AG09319 (cell line): ENCODE measurements around the gene SCN3B.
"Not testable (repeated sequence)": the region's sequence is repeated elsewhere in the genome, so short reads cannot be mapped to it uniquely, and the experiment has no call there.

Experiments used
- DNase-seq: peaks from one replicate; pipeline ENCODE4 v3.0.0-alpha.2; 2010; ENCODE audit warnings: low read depth; ENCODE audit errors: extremely low read depth
- TF ChIP-seq, protein P1 (sequence below): IDR thresholded peaks from 2 replicates; pipeline ENCODE4 v1.5.1; 2011; ENCODE audit warnings: low read depth, mild to moderate bottlenecking, inconsistent platforms, low read length, moderate library complexity

SCN3B gene

GRCh38 chr11:123678246-123678645, 23.8 kb upstream of the SCN3B start:
- TF ChIP-seq, protein P1, sequence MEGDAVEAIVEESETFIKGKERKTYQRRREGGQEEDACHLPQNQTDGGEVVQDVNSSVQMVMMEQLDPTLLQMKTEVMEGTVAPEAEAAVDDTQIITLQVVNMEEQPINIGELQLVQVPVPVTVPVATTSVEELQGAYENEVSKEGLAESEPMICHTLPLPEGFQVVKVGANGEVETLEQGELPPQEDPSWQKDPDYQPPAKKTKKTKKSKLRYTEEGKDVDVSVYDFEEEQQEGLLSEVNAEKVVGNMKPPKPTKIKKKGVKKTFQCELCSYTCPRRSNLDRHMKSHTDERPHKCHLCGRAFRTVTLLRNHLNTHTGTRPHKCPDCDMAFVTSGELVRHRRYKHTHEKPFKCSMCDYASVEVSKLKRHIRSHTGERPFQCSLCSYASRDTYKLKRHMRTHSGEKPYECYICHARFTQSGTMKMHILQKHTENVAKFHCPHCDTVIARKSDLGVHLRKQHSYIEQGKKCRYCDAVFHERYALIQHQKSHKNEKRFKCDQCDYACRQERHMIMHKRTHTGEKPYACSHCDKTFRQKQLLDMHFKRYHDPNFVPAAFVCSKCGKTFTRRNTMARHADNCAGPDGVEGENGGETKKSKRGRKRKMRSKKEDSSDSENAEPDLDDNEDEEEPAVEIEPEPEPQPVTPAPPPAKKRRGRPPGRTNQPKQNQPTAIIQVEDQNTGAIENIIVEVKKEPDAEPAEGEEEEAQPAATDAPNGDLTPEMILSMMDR = no peak
- DNase-seq = no peak

DNA sequence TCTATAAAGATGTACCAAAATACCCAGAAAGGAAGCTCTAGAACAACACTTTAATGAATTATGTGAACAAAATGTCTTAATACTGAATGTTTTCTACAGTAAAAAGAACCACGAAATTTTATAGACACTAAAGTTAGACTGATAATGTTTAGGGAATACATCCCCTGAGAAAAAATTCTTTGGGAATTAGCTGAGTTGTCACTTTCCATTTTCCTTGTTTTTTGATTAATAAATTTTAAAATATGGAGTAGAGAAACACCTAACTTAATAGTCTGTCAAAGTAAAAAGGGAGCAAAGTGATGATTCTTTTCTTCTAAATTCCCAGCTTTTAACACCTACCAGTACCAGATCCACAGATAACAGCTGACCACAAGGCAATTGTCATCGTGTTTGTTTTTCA, 23.1 kb upstream of the SCN3B start:
- TF ChIP-seq, protein P1 = no peak
- no peak for DNase-seq

DNA sequence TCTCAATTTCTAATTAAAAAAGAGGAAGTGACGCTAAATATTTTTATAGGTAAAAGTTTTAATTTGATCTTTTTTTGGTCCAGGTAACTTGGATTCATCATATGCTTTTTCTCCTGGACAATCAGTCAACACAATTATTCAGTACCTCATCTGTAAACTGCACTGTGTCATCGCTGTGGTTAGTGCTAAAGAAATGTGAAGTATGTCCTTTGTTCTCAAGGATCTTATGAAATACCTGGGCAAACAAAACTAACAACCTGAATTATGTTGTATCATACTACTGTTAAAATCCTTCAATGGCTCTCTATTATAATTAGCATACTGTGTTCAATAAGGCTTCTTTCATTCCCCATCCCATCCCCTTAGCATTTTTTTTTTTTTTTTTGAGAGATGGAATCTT, 19.9 kb upstream of the SCN3B start:
- TF ChIP-seq, protein P1 = no peak
- DNase-seq = no peak

DNA sequence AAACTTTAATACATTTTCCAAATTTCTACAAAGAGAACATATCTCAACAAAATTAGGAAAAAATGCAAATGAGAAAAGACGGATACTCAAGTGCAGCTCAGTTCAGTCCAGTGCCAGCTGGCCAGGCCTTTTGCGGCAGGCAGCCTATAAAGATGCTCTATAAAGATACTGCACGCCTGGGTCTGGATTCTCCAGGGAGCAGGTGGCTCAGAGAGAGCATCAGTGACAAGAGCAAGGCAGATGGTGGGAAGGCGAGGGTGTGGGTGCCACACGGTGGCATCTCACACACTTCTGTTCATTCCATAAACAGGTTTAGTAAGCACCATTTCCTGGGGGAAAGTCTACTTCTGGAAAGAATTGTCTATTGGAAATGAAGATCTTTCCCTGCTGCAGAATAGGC, 18.1 kb upstream of the SCN3B start:
- no peak for DNase-seq
- TF ChIP-seq, protein P1 = no peak

DNA sequence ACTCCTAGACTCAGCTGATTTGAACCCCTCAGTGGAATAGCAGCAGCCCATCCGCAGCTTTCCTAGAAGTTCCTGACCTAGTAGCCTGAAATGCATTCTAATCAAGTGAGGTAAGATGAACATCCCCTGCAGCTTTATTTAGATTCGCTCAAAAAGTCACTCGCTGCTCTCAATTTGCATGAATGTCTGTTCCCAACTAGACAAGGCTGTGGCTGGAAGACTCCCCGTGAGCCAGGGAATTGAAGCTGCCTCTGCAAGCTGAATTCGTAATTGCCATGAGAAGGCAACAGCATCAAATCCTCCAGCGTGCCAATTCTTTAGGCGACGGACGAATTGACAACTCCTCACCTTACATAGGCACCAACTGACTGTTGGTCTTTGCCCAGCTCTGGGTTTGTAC, 17.1 kb upstream of the SCN3B start:
- DNase-seq = no peak
- TF ChIP-seq, protein P1 = no peak

DNA sequence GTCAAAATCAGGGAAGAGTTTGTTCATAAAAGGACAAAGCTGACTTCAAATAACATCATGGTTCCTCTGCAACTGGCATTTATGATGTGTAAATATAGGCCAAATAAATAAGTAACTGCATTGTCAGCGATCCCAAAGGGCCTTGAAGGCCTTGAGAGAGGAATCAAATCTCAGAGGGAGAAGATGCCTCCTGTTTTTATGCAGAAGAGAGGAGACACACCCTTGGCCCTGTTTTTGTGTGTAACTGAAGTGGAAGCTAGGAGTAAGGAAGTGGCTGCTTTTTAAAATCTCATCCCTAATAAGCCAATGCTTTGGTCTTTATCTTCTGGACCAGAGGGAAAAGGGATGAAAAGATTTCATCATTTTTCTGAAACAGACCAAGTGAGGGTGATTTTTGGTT, 15.7 kb upstream of the SCN3B start:
- no peak for DNase-seq
- TF ChIP-seq, protein P1 = no peak

- TF ChIP-seq, protein P1 = no peak
These were observed 10.9 kb upstream of the SCN3B start for GRCh38 chr11:123665306-123665705.

DNA sequence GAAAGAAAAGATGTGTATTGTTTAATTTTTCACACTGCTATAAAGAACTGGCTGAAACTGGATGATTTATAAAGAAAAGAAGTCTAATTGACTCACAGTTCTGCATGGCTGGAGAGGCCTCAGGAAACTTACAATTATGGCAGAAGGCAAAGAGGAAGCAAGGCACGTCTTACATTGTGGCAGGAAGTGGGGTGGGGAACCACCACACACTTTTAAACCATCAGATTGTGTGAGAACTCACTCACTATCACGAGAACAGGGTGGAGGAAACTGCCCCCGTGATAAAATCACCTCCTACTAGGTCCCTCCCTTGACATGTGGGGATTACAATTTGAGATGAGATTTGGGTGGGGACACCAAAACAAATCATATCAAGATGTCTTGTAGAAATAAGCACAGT, 5.5 kb upstream of the SCN3B start:
- not testable (repeated sequence) for DNase-seq

More at GRCh38 chr11:123665306-123665705, 10.9 kb upstream of the SCN3B start:
- no peak for DNase-seq
